Loucy (cell line): ENCODE measurements around the gene ECT2.

Experiments used
- H2AFZ ChIP-seq: fragments of 200-600 bp; sonication (generic); 2 replicates; pipeline ENCODE4 v1.6.0; 2016; ENCODE audit warnings: antibody characterized with exemption, mild to moderate bottlenecking, low read length, moderate library complexity
- H3F3A ChIP-seq: fragments of 200-600 bp; 2 replicates; pipeline ENCODE4 v1.6.0; 2016; ENCODE audit warnings: antibody characterized with exemption, low read depth, mild to moderate bottlenecking
- H3K27me3 ChIP-seq: fragments of 200-600 bp; sonication (generic); 2 replicates; pipeline ENCODE4 v1.6.1; 2014; ENCODE audit warnings: low read length, mild to moderate bottlenecking; ENCODE audit not compliant: insufficient read depth, poor library complexity, severe bottlenecking
- H3K36me3 ChIP-seq: fragments of 200-600 bp; sonication (generic); 2 replicates; pipeline ENCODE4 v1.6.1; 2016; ENCODE audit warnings: low read length; ENCODE audit not compliant: insufficient read depth
- H3K4me1 ChIP-seq: fragments of 200-600 bp; sonication (generic); 2 replicates; pipeline ENCODE4 v1.5.1; 2014; ENCODE audit warnings: low read length, mild to moderate bottlenecking; ENCODE audit not compliant: insufficient read depth, poor library complexity, severe bottlenecking
- H3K4me2 ChIP-seq: fragments of 200-600 bp; sonication (generic); 2 replicates; pipeline ENCODE4 v1.6.0; 2014; ENCODE audit warnings: antibody characterized with exemption, low read length, low read depth, mild to moderate bottlenecking; ENCODE audit not compliant: poor library complexity, severe bottlenecking
- H3K4me3 ChIP-seq: fragments of 200-600 bp; sonication (generic); 2 replicates; pipeline ENCODE4 v1.5.1; 2014; ENCODE audit warnings: low read length, mild to moderate bottlenecking, mixed read lengths; ENCODE audit not compliant: poor library complexity, severe bottlenecking
- H3K79me2 ChIP-seq: fragments of 200-600 bp; sonication (generic); 2 replicates; pipeline ENCODE4 v1.6.1; 2014; ENCODE audit warnings: low read length; ENCODE audit not compliant: insufficient read depth
- H3K9ac ChIP-seq: fragments of 200-600 bp; sonication (generic); 2 replicates; pipeline ENCODE4 v1.6.0; 2014; ENCODE audit warnings: mild to moderate bottlenecking, low read depth, low read length, moderate library complexity; ENCODE audit not compliant: poor library complexity, severe bottlenecking
- H3K9me2 ChIP-seq: fragments of 200-600 bp; sonication (generic); replicated peaks from 2 replicates; pipeline ENCODE4 v1.6.1; 2016; ENCODE audit warnings: low read depth, low read length, mixed read lengths
- H3K9me3 ChIP-seq: fragments of 200-600 bp; sonication (generic); 2 replicates; pipeline ENCODE4 v1.6.1; 2014; ENCODE audit warnings: mild to moderate bottlenecking, antibody characterized with exemption, low read length, low read depth; ENCODE audit not compliant: insufficient read depth
- H4K20me1 ChIP-seq: fragments of 200-600 bp; sonication (generic); 2 replicates; pipeline ENCODE4 v1.6.0; 2014; ENCODE audit warnings: antibody characterized with exemption, low read length, mild to moderate bottlenecking; ENCODE audit not compliant: insufficient read depth, poor library complexity, severe bottlenecking
- CTCF ChIP-seq: fragments of 200-600 bp; sonication (generic); conservative IDR thresholded peaks from 2 replicates; pipeline ENCODE4 v1.5.1; 2014; ENCODE audit warnings: mild to moderate bottlenecking, antibody characterized with exemption, low read length
- EZH2phosphoT487 ChIP-seq: fragments of 200-600 bp; IDR thresholded peaks from 2 replicates; pipeline ENCODE4 v1.6.1; 2018; ENCODE audit warnings: antibody characterized with exemption, mild to moderate bottlenecking, moderate library complexity, borderline replicate concordance

Gene ECT2

DNA sequence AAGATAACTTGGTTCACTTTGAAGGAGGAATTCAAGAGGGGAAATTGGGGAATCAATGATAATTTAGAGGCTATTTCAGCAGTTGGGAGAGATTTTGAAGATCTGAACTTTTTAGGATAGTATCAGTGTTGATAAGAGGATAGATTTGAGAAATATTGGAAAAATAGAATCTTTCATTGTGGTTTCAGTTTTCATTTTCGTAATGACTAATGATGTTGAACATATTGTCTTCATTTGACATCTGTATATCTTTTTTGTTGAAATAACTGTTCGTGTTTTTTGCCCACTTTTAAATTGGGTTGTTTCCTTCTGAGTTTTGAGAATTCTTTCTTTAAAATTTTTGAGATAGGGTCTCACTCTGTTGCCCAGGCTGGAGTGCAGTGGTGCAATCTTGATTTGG, 21.1 kb downstream of the ECT2 start:
- Histone ChIP-seq H3K9me3 (no peaks in the 10 kb centered on the region), H3K4me1 (no peaks in the 10 kb centered on the region), H2AFZ (no peak overlapping the region), H3K4me3 (no peak overlapping the region), H4K20me1 (peaks cover 5% of the 10 kb centered on the region), H3F3A (no peaks in the 10 kb centered on the region), H3K4me2 (no peak overlapping the region), H3K79me2 (peaks cover 13% of the 10 kb centered on the region), H3K27me3 (no peaks in the 10 kb centered on the region), H3K36me3 (peaks cover 96% of the 10 kb centered on the region), H3K9ac (no peak overlapping the region), H3K9me2 (no peaks in the 10 kb centered on the region)
- no peak for TF ChIP-seq CTCF
- no peak for TF ChIP-seq EZH2phosphoT487

GRCh38 chr3:172776049-172776717, 25.7 kb downstream of the ECT2 start:
- TF ChIP-seq CTCF = no peak
- no peak for TF ChIP-seq EZH2phosphoT487
- no peaks in the 10 kb centered on the region for H3F3A ChIP-seq

DNA sequence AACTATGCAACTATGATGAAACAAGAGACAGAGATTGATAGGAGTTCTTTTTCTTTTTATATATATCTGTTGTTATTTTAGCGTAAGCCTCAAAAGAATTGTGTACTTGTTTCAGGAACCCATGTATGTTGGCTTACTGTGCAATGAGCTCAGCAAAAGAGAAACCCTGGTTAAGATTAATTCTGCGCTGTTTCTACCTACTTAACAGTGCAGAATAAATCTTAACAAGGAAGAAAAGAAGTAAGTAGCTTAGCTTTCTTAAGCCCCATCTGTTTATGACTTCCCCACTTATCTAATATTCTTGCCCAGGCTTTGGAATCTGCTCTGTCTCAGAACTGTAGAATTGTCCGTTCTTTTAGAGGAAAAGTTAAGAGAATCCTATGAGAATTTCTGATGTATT, 27.4 kb downstream of the ECT2 start:
- Histone ChIP-seq H3K79me2 (peaks cover 17% of the 10 kb centered on the region; the same call in 1 of the 2 replicates), H3K4me2 (no peak overlapping the region), H2AFZ (no peak overlapping the region), H3K36me3 (peaks cover 92% of the 10 kb centered on the region), H3K9me3 (no peaks in the 10 kb centered on the region), H3K4me3 (no peak overlapping the region), H3K27me3 (no peaks in the 10 kb centered on the region), H4K20me1 (peaks cover 6% of the 10 kb centered on the region), H3F3A (no peaks in the 10 kb centered on the region), H3K9me2 (no peaks in the 10 kb centered on the region), H3K9ac (no peak overlapping the region), H3K4me1 (no peaks in the 10 kb centered on the region)
- TF ChIP-seq CTCF = no peak
- no peak for TF ChIP-seq EZH2phosphoT487

More at GRCh38 chr3:172776049-172776717, 25.7 kb downstream of the ECT2 start:
- Histone ChIP-seq H4K20me1 (peaks cover 2% of the 10 kb centered on the region), H3K4me2 (no peak overlapping the region), H3K27me3 (no peaks in the 10 kb centered on the region), H3K9me2 (no peaks in the 10 kb centered on the region), H3K4me3 (no peak overlapping the region), H3K9me3 (no peaks in the 10 kb centered on the region), H3K9ac (no peak overlapping the region), H3K4me1 (no peaks in the 10 kb centered on the region), H3K36me3 (peaks cover 91% of the 10 kb centered on the region), H2AFZ (no peak overlapping the region), H3K79me2 (peaks cover 22% of the 10 kb centered on the region)
